Stimulated activated CD8-positive, alpha-beta memory T cell treated with anti-CD3 and anti-CD28 coated beads, Interleukin-7, amount 100 ng/mL, for 48 hours (primary cell): ENCODE measurements around the gene LRMDA.

Experiments
- DNase-seq, 2 donors: peaks; one replicate each; pipeline ENCODE4 v3.0.0-alpha.2; 2020; ENCODE audit warnings: low read depth in 1 of 2; ENCODE audit errors: extremely low read depth in 1 of 2

Gene LRMDA

DNA sequence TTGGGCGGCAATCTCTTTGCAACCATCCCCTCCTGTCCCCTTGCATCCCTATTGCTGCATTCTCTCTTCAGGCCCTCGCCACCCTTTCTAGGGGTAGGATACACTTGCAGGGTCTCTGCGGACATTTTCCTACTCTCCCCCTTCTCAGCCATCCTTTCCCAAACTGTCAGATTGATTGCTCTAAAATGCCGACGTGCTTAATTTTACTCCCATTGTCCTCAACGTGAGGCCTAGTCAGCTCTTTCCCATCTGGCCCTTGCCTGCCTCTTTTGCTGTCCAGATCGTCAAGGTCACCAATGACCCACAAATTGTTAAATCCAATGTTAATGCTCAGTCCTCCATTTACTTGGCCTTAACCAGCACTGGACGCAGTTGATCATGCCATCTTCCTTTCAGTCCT is 12.7 kb upstream of the LRMDA start:
- DNase-seq = no peak

DNA sequence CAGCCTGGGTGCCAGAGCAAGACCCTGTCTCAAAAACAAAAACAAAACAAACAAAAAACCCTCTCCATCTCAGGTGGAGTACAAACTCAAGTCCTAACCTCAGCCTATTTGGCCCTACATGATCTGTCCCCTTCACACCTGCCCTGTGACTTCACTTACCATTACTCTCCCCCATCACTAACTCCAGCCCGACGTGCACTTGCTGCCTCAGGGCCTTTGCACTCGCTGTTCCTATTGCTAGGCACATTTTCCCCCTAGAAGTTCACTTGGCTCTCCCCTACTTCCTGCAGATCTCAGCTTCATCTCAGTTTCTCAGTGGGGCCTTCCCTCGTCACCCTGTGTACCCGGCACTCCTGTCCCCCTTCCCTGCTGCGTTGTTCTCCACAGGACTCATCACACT is 8.5 kb upstream of the LRMDA start:
- DNase-seq = no peak

DNA sequence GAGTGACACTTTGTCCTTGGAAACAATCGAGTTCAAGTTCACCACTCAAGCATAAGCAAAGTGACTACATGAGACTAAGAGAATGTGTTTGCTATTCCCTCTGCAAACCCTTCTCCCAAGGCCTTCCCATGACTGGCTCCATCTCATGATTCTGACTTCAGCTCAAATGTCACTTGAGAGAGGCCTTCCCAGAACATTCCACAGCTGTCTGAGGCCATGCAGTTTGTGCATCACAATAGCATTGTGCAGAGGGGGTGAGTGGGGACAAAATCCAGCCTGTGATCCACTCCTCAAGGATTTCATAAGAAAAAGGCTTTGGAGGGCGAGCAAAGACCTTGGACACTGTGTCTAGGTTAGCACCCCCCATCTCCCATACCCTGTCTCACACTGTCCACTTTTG is 6.9 kb upstream of the LRMDA start:
- DNase-seq = no peak

DNA sequence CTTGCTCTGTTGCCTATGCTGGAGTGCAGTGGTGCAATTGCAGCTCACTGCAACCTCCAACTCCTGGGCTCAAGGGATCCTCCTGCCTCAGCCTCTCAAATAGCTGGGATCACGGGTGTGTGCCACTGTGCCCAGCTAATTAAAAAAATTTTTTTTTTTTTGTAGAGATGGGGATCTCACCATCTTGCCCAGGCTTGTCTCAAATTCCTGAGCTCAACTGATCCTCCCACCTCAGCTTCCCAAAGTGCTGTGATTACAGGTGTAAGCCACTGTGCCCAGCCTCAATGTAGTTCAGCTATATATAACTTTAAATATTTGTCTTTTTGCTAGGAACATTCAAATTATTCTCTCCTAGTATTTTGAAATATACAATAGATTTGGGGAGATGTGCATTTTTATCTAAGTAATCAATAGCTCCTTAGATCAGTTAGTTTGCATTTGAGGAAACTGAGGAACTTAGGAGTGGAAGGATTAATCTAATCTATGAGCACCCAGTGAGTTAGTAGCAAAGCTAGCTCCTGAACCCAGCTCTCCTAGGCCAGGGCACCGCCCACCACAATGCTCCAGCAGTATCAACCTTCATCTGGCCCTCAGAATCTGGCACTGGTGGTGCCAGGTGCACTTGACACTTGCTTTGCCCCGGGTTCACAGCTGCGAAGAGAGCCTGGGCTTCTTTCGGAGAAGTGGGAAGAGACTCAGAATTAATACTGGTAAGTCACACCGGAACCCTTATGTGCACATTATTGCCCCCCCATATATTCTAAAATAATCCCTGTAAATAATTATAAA is 5.9 kb upstream of the LRMDA start:
- DNase-seq = no peak

DNA sequence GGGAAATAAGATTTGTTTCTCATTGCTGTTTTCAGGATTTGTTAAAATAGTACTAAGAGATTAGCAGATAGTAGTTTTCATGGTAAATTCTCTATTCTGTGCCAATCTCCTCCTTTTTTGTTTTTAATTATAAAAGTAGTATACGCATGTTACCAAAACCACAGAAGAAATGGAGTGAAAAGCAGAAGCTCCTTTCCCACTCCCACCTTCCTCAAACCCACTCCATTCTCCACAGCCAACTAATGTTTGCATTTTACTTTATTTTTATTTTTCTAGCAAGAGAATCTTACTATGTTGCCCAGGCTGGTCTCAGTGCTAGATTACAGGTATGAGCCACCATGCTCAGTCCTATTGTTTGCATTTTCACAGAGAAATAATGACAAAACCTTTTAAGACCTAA is 4.5 kb upstream of the LRMDA start:
- no peak for DNase-seq

GRCh38 chr10:75427951-75428350 is 3.5 kb upstream of the LRMDA start:
- no peak for DNase-seq

- no peak for DNase-seq
Measured at GRCh38 chr10:75428434-75429158, 2.8 kb upstream of the LRMDA start.

GRCh38 chr10:75429159-75429827 is 2.1 kb upstream of the LRMDA start:
- DNase-seq = no peak

DNA sequence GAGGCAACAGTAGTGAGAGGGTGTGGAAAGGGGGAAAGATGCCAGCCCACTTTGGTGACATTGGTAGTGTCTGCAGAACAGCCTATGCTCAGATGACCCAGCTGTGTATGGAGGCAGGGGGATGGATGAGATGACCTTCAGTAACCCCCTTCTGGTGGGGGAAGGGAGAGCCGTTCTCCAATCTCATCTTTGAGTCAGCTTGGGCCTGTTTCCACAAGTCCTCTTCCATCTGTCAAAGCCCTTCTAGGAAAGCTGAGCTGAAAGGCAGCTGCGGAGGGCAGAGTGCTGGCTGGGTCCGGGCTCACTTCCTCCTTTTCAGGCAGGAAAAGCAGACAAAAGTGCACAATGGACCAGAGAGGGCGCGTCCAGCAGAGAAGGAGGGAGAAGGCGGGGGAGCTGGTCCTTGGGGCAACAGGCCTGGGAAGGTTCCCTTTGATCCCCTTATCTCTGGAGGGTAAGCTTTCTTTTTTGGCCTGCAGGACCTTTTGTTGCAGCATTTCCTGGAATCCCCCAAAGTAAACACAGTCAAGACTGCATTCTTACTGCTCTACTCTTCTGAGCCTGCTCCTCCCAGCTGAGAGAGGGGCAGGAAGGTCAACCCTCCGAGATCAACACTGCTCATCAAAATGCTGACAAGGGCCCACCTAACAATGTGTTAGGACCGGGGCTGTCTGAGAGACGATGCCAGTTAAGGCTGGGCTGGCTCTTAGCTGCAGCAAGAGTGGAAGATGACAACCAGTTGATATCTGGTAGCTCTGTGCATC is 1.2 kb upstream of the LRMDA start:
- no peak for DNase-seq

- DNase-seq = no peak
Measured at GRCh38 chr10:75432176-75432575, 752 bp downstream of the LRMDA start.

- DNase-seq = no peak
Measured at GRCh38 chr10:75432763-75433162, 1.3 kb downstream of the LRMDA start.

GRCh38 chr10:75433216-75433615 is 1.8 kb downstream of the LRMDA start:
- DNase-seq = no peak

DNA sequence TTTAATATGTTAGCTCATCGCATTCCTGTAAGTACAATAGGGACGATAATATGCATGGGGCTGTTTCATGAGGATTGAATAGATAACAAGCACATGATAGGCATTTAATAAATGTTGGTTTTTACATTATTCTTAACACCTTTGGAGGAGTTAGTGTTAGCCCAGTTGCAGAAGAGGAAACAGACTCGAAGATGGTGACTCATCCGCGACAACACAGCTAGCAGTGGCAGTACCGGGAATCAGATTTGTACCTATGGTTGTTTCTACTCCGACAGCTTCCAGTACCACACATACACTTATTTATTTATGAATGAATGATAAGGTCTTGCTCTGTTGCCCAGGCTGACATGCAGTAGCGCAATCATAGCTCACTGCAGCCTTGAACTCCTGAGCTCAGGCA is 2.9 kb downstream of the LRMDA start:
- no peak for DNase-seq

DNA sequence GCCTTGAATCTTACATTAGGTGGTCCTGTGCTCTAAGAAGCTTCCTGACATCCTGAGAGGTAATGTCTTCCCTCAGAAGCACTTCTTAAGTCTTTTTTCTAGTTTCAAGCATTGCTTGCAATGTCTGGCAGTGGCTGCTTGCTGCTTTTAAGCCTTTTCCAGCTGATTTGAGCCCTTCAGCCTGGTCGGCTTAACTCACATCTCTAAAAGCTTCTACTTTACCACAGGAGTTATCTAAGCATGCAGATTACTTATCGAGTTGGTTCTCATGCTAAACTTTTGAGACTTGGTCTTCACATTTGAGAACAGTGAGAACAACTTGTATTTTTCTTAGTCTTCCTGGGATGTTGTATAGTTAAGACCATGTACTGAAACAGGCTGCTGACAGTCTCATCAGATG is 3.9 kb downstream of the LRMDA start:
- DNase-seq = no peak

DNA sequence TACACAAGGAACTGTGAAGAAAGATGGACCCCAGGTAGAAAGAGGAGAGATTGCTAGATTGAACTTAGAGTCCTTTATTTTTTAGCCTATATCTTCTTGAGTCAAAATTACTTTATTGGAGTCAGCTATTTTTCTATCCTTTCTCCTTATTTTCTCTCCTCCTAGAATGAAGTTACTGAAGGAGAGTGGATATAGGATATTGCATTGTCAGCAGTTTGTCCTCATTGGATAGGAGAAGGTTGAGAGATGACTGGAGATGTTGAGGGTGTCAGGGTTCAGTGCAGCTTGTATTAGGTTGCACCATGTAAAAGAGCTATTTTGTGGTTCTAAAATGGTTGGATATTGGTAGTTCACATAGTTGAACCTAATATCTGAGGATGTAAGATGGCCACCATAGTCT is 5.5 kb downstream of the LRMDA start:
- no peak for DNase-seq

DNA sequence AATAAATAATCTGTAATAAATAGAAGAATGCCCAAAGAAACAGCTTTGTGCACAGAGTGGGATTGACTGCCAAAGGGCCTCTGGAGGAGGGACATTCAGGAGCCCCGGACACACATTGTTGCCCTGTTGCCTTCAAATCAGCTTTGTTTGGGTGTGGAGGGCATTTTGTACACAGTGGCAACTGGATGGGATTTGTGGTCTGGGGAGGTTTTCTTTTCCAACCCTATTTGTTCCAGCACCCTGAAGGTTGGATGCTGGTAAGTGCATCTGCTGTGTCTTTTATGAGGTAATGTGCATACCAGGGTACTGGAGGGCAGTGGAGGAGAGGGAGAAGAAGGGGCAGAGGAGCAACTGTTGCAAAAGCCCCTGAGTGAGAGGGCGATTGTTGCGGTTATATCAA is 6.3 kb downstream of the LRMDA start:
- DNase-seq = no peak

- DNase-seq = no peak
Measured at GRCh38 chr10:75438275-75438674, 6.9 kb downstream of the LRMDA start.

- DNase-seq = no peak
Measured at GRCh38 chr10:75439811-75440210, 8.4 kb downstream of the LRMDA start.

DNA sequence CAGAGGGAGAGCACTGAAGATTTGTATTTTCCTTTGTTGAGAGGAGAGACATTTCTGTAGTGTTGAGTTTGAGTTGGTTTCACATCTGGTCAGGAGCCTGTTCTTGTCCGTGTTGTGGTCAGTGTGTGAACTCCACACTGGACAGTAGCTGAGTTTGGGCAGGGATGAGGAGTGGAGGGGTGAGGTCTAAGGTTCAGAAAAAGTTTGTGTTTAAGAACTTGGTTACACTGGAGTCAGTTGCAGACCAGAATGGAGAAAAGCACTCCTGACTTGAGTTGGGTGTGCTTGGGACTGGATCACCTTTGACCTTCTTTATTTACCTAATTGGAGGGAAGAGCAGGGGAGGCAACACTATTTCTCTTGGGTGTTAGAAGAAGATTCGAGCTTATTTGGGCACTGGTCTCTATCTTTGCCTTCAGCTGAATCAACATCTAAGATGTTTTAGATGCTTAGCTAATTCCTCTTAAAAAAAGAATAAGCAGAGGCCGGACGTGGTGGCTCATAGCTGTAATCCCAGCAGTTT is 8.9 kb downstream of the LRMDA start:
- no peak for DNase-seq

DNA sequence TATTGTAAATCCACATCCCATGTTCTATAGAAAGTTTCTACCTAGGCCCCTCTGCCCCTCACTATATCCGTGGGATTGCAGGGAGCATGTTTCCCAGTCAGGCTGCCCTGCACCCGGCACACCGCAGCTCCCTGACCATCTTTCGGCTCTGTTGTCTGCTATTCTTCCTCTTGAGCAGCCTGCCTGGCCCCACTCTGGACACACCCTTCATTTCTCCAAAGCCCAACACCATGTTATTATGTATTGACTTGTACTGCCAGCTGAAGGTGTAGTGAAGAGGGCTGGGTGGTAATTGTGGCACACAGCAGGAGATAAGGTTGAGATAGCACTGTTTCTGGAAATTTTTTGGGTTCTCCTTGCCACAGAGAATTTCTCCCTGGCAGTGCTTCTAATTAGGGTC is 9.8 kb downstream of the LRMDA start:
- no peak for DNase-seq

DNA sequence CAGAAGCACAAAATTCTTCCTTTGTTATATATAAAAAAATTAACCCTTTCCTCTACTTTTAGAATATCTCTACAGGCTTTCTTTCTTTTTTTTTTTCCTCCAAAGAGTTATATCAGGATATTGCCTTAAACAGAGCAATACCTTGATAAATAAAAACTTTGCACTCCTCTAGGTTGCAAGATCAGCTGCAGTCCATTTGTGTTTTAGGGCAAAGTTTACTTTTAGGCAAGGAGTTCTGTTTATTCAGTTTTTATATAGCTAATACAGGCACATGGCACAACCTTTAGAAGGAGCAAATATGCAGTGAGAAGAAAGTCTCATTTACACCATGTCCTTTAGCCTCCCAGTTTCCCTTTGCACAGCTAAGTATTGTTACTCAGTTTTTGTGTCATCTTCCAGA is 10.3 kb downstream of the LRMDA start:
- DNase-seq = no peak
